A549 (cell line): ENCODE data around the gene MCTP1. TPM values are rescaled to one million over a fixed set of nuclear protein-coding genes. Genes with fewer than 3 reads are reported as not detected.

Experiments
- ATAC-seq, 2 experiments: fragments of 200-7000 bp in 1 of 2; fragments of >200 bp in 1 of 2; cut with Nextera tagmentation in 1 of 2; cut with Tn5 transposase in 1 of 2; 3 replicates each; pipeline versions ENCODE4 v1.8.0 to v1.9.1; 2018 to 2020; ENCODE audit warnings: mild to moderate bottlenecking in 1 of 2, moderate library complexity in 1 of 2
- CTCF ChIA-PET: fragments of 300-600 bp; sonication (Branson Sonifier 250); formaldehyde crosslinking; extraction: SDS; loops from one replicate; lab custom pipeline; 2021; ENCODE audit warnings: antibody characterized with exemption, inconsistent platforms; lab: Yijun Ruan, JAX
- POLR2A ChIA-PET: fragments of 350-600 bp; formaldehyde crosslinking; extraction: SDS; loops from one replicate; lab custom pipeline; 2021; ENCODE audit warnings: antibody characterized with exemption, inconsistent platforms; lab: Yijun Ruan, JAX
- DNase-seq, 2 experiments: peaks; one replicate each; pipeline versions ENCODE4 v3.0.0 to v3.0.0-alpha.2; 2011 to 2016; ENCODE audit warnings: low read depth in 1 of 2, low spot score in 1 of 2
- FAIRE-seq: peaks from 2 replicates; lab custom pipeline; 2011; peaks lifted over from hg19 to GRCh38; lab: Jason Lieb, UNC
- H3K27ac ChIP-seq, 2 experiments: fragments of >200 bp; sonication (Bioruptor Twin); formaldehyde crosslinking; 3 replicates each; pipeline ENCODE4 v1.5.1; 2016 to 2017
- H3K4me1 ChIP-seq: fragments of >200 bp; sonication (Bioruptor Twin); formaldehyde crosslinking; 3 replicates; pipeline ENCODE4 v1.6.1; 2016
- H3K4me2 ChIP-seq: fragments of >200 bp; sonication (Bioruptor Twin); formaldehyde crosslinking; 3 replicates; pipeline ENCODE4 v1.6.1; 2016
- H3K4me3 ChIP-seq: fragments of >200 bp; sonication (Bioruptor Twin); formaldehyde crosslinking; 3 replicates; pipeline ENCODE4 v1.5.1; 2016
- H3K9me3 ChIP-seq: fragments of >200 bp; sonication (Bioruptor Twin); formaldehyde crosslinking; 3 replicates; pipeline ENCODE4 v1.6.1; 2016
- CBX2 ChIP-seq: fragments of 200-600 bp; sonication (generic); IDR thresholded peaks from 2 replicates; pipeline ENCODE4 v1.6.1; 2016; ENCODE audit warnings: low read depth, mild to moderate bottlenecking, borderline replicate concordance
- CBX8 ChIP-seq: fragments of 200-600 bp; sonication (generic); IDR thresholded peaks from 2 replicates; pipeline ENCODE4 v1.6.1; 2016
- CHD2 ChIP-seq: fragments of 150-350 bp; IDR thresholded peaks from 2 replicates; pipeline ENCODE4 v1.6.1; 2014; ENCODE audit warnings: low read length; ENCODE audit not compliant: partially characterized antibody
- EHMT2 ChIP-seq: fragments of 200-600 bp; sonication (generic); IDR thresholded peaks from 2 replicates; pipeline ENCODE4 v1.6.1; 2016; ENCODE audit warnings: antibody characterized with exemption, low read depth, mild to moderate bottlenecking, moderate library complexity
- FOSB ChIP-seq: fragments of 250-450 bp; sonication (Bioruptor Pico); IDR thresholded peaks from 2 replicates; pipeline ENCODE4 v1.5.0; 2020; ENCODE audit warnings: mild to moderate bottlenecking, moderate library complexity
- HOXB13 ChIP-seq: fragments of 250-450 bp; sonication (Bioruptor Pico); IDR thresholded peaks from 2 replicates; pipeline ENCODE4 v1.5.0; 2020; ENCODE audit warnings: low read depth, mild to moderate bottlenecking, moderate library complexity
- HOXB5 ChIP-seq: fragments of 250-450 bp; sonication (Bioruptor Pico); IDR thresholded peaks from 2 replicates; pipeline ENCODE4 v1.5.0; 2020; ENCODE audit warnings: mild to moderate bottlenecking, moderate library complexity
- POLR2AphosphoS2 ChIP-seq: conservative IDR thresholded peaks from 2 replicates; pipeline ENCODE4 v1.6.1; 2012; ENCODE audit warnings: low read length, improper control_type of control experiment, inconsistent platforms
- RARB ChIP-seq: fragments of 250-450 bp; sonication (Bioruptor Pico); IDR thresholded peaks from 2 replicates; pipeline ENCODE4 v1.8.0; 2021; ENCODE audit warnings: mild to moderate bottlenecking, moderate library complexity
- SMC3 ChIP-seq: fragments of >200 bp; sonication (Bioruptor Twin); formaldehyde crosslinking; IDR thresholded peaks from 3 replicates; pipeline ENCODE4 v1.6.1; 2018; ENCODE audit warnings: inconsistent platforms
- WGBS: methylation state at CpG from one replicate; pipeline ENCODE4 v1.1.6; 2017; ENCODE audit errors: missing lambda C conversion rate; 5-methylcytosine and 5-hydroxymethylcytosine counted together
- polyA plus RNA-seq, 4 experiments: library from polyadenylated mRNA; depleted of rRNA in 3 of 4; stranded (reverse); fragments of >200 nt; fragmentation: RNase III in 1 of 4; extraction: RNeasy Plus Mini Kit Qiagen cat#74134 plus additional on column Dnase treatment in 1 of 4; gene quantifications; 2 replicates in 3 of 4; 3 replicates in 1 of 4; pipeline ENCODE4 v1.2.3, GENCODE V29; 2011 to 2017
- TF ChIP-seq, protein P1 (sequence below): fragments of 150-350 bp; IDR thresholded peaks from 2 replicates; pipeline ENCODE4 v1.6.1; 2014; ENCODE audit warnings: low read depth, mild to moderate bottlenecking, low read length
- TF ChIP-seq, protein P2 (sequence below): fragments of >200 bp; sonication (Bioruptor Twin); formaldehyde crosslinking; IDR thresholded peaks from 3 replicates; pipeline ENCODE4 v1.6.1; 2016
- TF ChIP-seq, protein P3 (sequence below): fragments of 250-450 bp; sonication (Bioruptor Pico); IDR thresholded peaks from 2 replicates; pipeline ENCODE4 v1.5.0; 2021; ENCODE audit warnings: mild to moderate bottlenecking, moderate library complexity, borderline replicate concordance
- TF ChIP-seq, protein P4 (sequence below): IDR thresholded peaks from 2 replicates; pipeline ENCODE4 v1.6.1; 2012
- TF ChIP-seq, protein P5 (sequence below): fragments of 450-650 bp; IDR thresholded peaks from 2 replicates; pipeline ENCODE4 v1.6.1; 2014; ENCODE audit warnings: antibody characterized with exemption

MCTP1 gene
- polyA plus RNA-seq, 2 of the 4 experiments (the other 2 are of a cell fraction): 5.4 to 6.9 TPM

DNA sequence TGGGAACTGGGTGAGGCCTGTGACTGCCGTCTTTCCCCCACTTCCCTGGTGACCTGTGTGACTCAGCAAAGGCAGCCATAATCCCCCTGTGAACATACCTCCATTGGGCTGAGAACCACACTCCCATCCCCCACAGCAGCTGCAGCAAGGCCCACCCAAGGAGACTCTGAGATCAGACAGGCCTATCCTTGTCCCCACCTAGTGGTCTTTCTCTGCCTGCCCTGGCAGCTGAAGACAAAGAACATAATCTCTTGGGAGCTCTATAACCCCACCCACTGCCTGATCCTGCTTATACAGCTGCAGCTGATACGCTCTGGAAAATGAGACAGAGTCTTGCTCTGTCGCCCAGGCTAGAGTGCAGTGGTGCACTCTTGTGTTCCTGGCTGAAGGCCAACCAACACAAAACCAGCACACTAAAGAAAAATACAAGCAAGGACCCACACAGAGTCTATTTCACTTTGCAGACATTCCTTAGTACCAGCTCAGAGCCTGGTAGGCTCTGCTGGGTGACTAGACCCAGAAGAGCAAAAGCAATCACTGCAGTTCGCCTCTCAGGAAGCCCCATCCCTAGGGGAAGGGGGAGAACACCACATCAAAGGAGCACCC lies 106.7 kb downstream of the MCTP1 start:
- peak; percentile 62 to 75; a peak in 5 of 6 replicates for ATAC-seq
- TF ChIP-seq SMC3 (no peak), EHMT2 (no peak), HOXB13 (CRISPR knock-in tag) (no peak), CBX8 (no peak), POLR2AphosphoS2 (no peak), RARB (CRISPR knock-in tag) (no peak), CBX2 (no peak)
- TF ChIP-seq, protein P1, sequence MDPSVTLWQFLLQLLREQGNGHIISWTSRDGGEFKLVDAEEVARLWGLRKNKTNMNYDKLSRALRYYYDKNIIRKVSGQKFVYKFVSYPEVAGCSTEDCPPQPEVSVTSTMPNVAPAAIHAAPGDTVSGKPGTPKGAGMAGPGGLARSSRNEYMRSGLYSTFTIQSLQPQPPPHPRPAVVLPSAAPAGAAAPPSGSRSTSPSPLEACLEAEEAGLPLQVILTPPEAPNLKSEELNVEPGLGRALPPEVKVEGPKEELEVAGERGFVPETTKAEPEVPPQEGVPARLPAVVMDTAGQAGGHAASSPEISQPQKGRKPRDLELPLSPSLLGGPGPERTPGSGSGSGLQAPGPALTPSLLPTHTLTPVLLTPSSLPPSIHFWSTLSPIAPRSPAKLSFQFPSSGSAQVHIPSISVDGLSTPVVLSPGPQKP: no peak
- TF ChIP-seq, protein P2, sequence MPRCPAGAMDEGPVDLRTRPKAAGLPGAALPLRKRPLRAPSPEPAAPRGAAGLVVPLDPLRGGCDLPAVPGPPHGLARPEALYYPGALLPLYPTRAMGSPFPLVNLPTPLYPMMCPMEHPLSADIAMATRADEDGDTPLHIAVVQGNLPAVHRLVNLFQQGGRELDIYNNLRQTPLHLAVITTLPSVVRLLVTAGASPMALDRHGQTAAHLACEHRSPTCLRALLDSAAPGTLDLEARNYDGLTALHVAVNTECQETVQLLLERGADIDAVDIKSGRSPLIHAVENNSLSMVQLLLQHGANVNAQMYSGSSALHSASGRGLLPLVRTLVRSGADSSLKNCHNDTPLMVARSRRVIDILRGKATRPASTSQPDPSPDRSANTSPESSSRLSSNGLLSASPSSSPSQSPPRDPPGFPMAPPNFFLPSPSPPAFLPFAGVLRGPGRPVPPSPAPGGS: no peak
- TF ChIP-seq, protein P3, sequence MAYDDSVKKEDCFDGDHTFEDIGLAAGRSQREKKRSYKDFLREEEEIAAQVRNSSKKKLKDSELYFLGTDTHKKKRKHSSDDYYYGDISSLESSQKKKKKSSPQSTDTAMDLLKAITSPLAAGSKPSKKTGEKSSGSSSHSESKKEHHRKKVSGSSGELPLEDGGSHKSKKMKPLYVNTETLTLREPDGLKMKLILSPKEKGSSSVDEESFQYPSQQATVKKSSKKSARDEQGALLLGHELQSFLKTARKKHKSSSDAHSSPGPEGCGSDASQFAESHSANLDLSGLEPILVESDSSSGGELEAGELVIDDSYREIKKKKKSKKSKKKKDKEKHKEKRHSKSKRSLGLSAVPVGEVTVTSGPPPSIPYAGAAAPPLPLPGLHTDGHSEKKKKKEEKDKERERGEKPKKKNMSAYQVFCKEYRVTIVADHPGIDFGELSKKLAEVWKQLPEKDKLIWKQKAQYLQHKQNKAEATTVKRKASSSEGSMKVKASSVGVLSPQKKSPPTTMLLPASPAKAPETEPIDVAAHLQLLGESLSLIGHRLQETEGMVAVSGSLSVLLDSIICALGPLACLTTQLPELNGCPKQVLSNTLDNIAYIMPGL (CRISPR knock-in tag): no peak
- TF ChIP-seq, protein P4, sequence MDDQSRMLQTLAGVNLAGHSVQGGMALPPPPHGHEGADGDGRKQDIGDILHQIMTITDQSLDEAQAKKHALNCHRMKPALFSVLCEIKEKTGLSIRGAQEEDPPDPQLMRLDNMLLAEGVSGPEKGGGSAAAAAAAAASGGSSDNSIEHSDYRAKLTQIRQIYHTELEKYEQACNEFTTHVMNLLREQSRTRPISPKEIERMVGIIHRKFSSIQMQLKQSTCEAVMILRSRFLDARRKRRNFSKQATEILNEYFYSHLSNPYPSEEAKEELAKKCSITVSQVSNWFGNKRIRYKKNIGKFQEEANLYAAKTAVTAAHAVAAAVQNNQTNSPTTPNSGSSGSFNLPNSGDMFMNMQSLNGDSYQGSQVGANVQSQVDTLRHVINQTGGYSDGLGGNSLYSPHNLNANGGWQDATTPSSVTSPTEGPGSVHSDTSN: no peak
- Histone ChIP-seq H3K4me3 (no peak overlapping the region), H3K4me2 (no peak overlapping the region), H3K27ac (no peak overlapping the region), H3K4me1 (no peaks in the 10 kb centered on the region), H3K9me3 (no peaks in the 10 kb centered on the region)
- WGBS: 32% methylated on average over 4 of the region's 4 CpGs
- DNase-seq: peak in 1 of 2 experiments; percentile 32
- ChIA-PET CTCF (no interaction called here), POLR2A (no interaction called here)
- no peak for FAIRE-seq

DNA sequence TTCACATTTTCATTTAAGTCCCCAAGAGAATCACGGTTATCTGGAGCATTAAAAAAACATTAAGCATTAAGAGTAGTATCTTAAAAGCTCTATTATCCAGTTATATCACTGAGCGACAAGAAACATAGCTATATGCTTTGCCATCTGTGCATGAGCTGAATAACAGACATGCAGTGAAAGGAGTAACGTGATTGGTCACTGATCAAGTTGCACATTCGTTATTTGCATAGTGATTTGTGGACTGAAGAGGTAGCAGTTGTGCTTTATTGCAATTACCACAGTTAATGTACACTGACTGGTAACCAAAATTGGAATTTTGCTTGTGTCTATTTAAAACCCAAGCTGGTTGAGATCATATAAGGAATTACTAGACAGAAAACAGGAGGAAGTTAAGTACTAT lies 107.4 kb downstream of the MCTP1 start:
- FAIRE-seq (no peak), ATAC-seq (no peak), DNase-seq (no peak)
- POLR2A ChIA-PET: no interaction called here
- H3K27ac ChIP-seq: no peak overlapping the region
- no peak for TF ChIP-seq FOSB (CRISPR knock-in tag)
- no peak for TF ChIP-seq HOXB5 (CRISPR knock-in tag)
- TF ChIP-seq, protein P2: no peak
- TF ChIP-seq CHD2: no peak
- TF ChIP-seq, protein P5, sequence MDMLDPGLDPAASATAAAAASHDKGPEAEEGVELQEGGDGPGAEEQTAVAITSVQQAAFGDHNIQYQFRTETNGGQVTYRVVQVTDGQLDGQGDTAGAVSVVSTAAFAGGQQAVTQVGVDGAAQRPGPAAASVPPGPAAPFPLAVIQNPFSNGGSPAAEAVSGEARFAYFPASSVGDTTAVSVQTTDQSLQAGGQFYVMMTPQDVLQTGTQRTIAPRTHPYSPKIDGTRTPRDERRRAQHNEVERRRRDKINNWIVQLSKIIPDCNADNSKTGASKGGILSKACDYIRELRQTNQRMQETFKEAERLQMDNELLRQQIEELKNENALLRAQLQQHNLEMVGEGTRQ: no peak
- H3K4me1 ChIP-seq: no peaks in the 10 kb centered on the region
- H3K9me3 ChIP-seq: no peaks in the 10 kb centered on the region
- H3K4me2 ChIP-seq: no peak overlapping the region
- CTCF ChIA-PET: no interaction called here
- H3K4me3 ChIP-seq: no peak overlapping the region
- 43% methylated on average over 4 of the region's 4 CpGs for WGBS
